ENCODE results near the gene LCA5.
"Not testable (repeated sequence)": the region's sequence is repeated elsewhere in the genome, so short reads cannot be mapped to it uniquely, and the experiment has no call there.

LCA5 gene

DNA sequence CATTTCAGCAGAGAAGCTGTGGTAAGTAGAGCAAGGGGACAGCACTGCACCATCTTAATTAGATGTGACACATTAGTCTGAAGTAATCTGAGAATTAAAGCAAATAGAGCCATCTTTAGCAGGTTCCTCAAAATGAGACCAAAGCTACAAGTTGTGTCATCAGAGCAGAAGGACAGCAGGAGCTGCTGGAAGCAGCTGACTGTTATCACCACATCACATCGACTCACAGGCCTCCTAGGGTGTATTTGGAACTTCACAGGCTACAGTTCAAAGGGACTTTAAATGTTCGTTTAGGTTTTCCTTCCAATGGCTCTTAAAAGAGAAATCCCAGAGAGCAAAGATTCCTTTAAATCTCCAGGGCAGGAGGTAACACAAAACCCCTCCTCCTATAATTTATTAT, 69.5 kb downstream of the LCA5 start:
- no peak for DNase-seq (ENCODE audit: low read depth)

DNA sequence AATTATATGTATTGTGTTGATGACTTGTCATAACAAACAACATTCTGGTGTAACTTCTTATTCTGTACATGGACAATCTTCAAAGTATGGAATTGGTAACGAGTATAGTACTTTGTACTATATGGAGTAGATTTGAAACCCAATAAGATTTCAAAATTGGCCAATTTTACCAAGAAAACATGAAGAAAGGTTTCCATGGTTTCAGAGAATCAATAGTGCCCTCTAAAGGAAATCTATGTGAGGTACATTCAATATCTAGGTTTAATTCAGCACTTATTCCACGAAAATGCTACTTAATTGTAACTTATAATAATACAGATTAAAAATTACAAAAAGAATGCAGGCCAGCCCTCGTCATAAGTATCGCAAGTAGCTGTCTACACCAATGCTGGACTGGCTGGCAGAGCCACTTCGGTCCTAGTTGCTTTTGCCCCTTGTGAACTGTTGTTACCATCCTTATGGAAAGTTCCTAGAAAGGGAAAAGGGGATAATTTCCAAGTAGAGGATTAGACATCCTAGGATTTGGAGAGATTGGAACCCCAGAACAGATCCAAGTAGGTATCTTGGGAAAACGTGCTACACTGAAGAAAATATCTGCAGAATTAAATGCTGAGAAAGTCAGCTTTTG, 70.9 kb downstream of the LCA5 start:
- DNase-seq (ENCODE audit: low read depth): no peak

DNA sequence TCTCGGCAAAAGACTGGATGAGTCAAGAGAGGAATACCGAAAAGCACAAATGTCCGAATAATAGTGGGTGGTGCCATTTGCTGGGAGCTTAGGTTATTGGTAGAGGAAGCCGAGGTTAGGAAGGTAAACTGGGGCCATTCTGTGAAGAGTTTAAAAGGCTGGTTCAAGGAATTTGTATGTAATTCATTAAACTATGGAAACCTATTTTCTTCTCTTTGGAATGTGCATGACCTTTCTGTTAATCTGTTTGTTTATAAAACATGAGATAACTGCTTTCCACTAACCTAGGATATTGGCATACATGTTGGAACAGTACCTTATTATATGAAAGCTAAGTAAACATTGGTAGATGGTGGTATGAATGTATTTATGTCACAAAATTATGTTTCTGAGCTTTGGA, 71.8 kb downstream of the LCA5 start:
- no peak for DNase-seq (ENCODE audit: low read depth)

DNA sequence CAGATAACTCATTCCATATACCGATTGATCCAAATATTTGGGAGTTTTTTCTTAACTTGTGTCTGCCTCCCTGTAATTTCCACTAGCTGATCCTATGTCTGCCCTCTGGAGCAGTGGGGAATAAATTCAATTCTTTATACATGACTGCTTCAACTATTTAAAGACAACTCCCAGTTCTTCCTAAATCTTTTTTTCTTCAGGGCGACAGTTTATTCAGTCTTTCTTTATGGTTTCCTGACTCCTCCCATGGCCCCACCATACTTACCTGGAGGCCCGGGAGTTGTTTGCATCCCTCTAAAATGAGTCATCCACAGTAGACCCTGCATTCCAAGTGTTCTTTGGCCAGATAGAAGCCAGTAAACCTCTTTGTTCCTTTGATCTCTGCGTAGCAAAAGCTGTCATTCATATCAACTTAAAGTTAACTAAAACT, 73.6 kb downstream of the LCA5 start:
- DNase-seq (ENCODE audit: low read depth): no peak

- DNase-seq (ENCODE audit: low read depth): no peak
Measured at GRCh38 chr6:79461205-79461604, 76.0 kb downstream of the LCA5 start.

- no peak for DNase-seq (ENCODE audit: low read depth)
Measured at GRCh38 chr6:79455446-79455845, 81.8 kb downstream of the LCA5 start.

DNA sequence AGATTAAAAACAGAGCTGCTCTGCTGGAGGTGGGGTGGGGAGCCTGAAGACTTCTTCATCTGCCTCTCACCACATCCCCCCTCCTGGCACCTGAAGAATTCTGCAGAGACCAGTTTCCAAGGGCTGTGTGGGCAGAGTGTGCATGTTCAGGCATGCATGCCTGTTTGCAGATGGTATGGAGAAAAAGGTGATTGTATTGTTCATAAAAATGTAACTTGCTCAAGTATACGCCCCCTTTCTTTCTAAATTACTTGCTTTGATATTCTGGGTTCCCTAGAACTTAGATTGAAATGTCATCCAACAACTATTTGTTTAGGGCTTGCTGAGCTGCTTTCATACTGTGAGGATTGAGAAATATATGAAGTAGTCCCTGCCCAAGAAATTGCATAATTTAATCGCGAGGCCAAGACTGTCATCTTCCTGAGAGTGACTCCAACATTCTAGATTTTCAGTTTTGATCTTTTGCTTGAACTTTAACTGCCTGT, 83.6 kb downstream of the LCA5 start:
- no peak for DNase-seq (ENCODE audit: low read depth)

DNA sequence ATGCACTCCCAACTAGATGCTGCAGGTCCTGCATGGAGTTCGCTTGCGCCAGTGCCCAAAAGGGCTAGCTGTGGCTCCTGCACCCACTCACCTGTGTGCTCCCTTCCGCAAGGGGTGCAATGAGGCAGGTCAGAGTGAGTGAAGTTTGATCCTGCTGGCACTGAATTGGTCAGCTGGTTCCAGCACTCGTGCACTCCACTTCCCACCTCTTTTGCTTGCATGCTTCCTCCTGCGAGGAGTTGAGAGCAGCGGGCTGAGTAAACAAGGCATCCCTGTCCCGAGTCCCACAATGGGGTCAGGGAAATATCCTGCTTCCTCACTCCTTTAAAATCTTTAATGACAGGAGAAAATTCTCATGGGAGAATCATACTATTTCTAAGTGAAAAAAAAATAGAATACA, 86.2 kb downstream of the LCA5 start:
- DNase-seq (ENCODE audit: low read depth): no peak

- no peak for DNase-seq (ENCODE audit: low read depth)
Measured at GRCh38 chr6:79446006-79446405, 91.2 kb downstream of the LCA5 start.

- not testable (repeated sequence) for DNase-seq (ENCODE audit: low read depth)
Measured at GRCh38 chr6:79443876-79444275, 93.4 kb downstream of the LCA5 start.

GRCh38 chr6:79441192-79441591, 96.0 kb downstream of the LCA5 start:
- no peak for DNase-seq (ENCODE audit: low read depth)

DNA sequence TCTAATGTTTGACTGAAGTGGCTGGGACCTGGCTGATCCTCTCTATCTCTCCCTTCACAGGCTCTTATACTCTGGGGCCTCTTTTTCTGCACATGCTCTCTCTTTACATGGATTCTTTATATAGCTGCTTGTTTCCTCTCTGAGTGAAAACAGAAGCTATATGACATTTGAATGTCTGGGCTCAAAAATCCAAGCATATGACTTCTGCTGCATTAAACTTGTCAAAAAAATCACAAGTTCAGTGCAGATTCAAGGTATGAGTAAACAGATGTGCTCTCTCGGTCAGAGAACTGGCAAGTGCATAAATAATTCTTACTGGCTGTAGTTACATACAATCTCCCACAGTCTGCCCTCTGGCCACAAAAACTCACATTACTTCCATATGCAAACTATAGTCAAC, 96.6 kb downstream of the LCA5 start:
- no peak for DNase-seq (ENCODE audit: low read depth)

DNA sequence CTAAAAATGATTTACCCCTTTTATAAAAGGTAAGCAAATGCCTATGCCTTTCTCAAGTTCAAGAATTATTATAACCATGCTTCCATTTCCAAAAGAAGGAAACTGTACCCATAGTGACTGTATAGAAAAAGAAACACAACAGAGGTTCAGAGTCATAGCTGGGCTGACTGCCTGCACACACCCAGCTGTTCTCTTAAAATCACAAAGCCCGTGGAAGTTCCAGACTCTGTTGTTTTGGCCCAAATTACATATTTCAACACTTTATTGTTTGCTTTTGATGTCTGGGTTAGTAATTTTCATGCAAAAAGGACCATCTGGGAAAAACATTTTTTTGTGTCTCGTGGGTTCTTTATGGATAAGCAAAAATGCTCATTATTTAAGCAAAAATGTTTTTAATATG, 99.2 kb downstream of the LCA5 start:
- no peak for DNase-seq (ENCODE audit: low read depth)

- no peak for DNase-seq (ENCODE audit: low read depth)
Measured at GRCh38 chr6:79436241-79436640, 101.0 kb downstream of the LCA5 start.

DNA sequence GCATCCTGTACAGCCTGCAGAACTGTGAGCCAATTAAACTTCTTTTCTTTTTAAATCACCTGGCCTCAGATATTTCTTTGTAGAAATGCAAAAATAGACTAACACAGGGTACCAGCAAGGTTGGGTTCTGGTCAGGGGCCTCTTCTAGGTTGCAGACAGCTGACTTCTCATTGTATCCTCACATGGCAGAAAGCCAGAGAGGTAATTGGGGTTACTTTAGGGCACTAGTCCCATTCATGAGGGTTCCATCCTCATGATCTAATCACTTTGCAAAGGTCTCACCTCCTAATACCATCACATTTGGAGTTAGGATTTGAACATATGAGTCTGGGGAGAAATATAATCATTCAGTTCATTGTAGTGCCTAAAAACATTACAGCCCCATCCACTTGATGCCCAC, 101.5 kb downstream of the LCA5 start:
- DNase-seq (ENCODE audit: low read depth): no peak
